ENCODE results near the gene STARD7. TPM values are rescaled to one million over a fixed set of nuclear protein-coding genes. Genes with fewer than 3 reads are reported as not detected.

STARD7 gene
- total and polyA plus RNA-seq, 10 of the 15 experiments (the other 5 are each of a cell fraction or from before 2014, with no cell fraction given), result 85.4 to 237 (median 153) TPM

- no peaks in the 10 kb centered on the region for H3K36me3 ChIP-seq (ENCODE audit: control insufficient read depth in 2 of 2, insufficient read depth in 2 of 2, low read length in 1 of 2)
Measured at GRCh38 chr2:96150007-96150640, 58.5 kb downstream of the STARD7 start.

More at GRCh38 chr2:96150007-96150640, 58.5 kb downstream of the STARD7 start:
- no peak for TF ChIP-seq NR2C1 (IDR thresholded peaks at IDR 0.05)
- TF ChIP-seq MYB (IDR thresholded peaks at IDR 0.05; ENCODE audit: borderline replicate concordance, low read depth, low read length), result no peak
- no peak for TF ChIP-seq RAD51 (IDR thresholded peaks at IDR 0.05)
- TF ChIP-seq RELA (IDR thresholded peaks at IDR 0.05; ENCODE audit: borderline replicate concordance, partially characterized antibody), result no peak
- no peak for TF ChIP-seq RUNX3 (IDR thresholded peaks at IDR 0.05; ENCODE audit: low read length)
- TF ChIP-seq MTA2 (IDR thresholded peaks at IDR 0.05; ENCODE audit: low read depth), result no peak
- TF ChIP-seq ZNF622 (IDR thresholded peaks at IDR 0.05), result no peak
- no peak for TF ChIP-seq SPI1 (IDR thresholded peaks at IDR 0.05; ENCODE audit: borderline replicate concordance, insufficient read depth, low read depth, low read length)
- TF ChIP-seq ZBTB11 (CRISPR knock-in tag; IDR thresholded peaks at IDR 0.05), result no peak
- TF ChIP-seq ZBTB4 (CRISPR knock-in tag; IDR thresholded peaks at IDR 0.05), result no peak
- no peak for TF ChIP-seq ZNF274 (IDR thresholded peaks at IDR 0.05; ENCODE audit: insufficient read depth, insufficient read length)
- no peak for TF ChIP-seq PAX8 (IDR thresholded peaks at IDR 0.05)
- no peak for TF ChIP-seq RELB (IDR thresholded peaks at IDR 0.05; ENCODE audit: low read depth)
- Histone ChIP-seq H3K27me3 (replicated peaks in 1 of 2; ENCODE audit: control insufficient read depth in 2 of 2, insufficient read depth in 2 of 2, low read length in 1 of 2) (no peaks in the 10 kb centered on the region), H3K4me3 (no peak overlapping the region), H3K9me3 (replicated peaks; ENCODE audit: control insufficient read depth, insufficient read depth, low read length) (no peaks in the 10 kb centered on the region), H3K27ac (ENCODE audit: control insufficient read depth, insufficient read depth) (no peak overlapping the region), H3K79me2 (ENCODE audit: control insufficient read depth, insufficient read depth, low read length) (peaks cover 4% of the 10 kb centered on the region), H4K20me1 (ENCODE audit: control insufficient read depth, insufficient read depth) (no peaks in the 10 kb centered on the region), H3K4me2 (ENCODE audit: control insufficient read depth, insufficient read depth) (no peak overlapping the region), H3K9ac (ENCODE audit: control insufficient read depth, insufficient read depth, low read length) (no peak overlapping the region), H3K4me1 (ENCODE audit: control insufficient read depth, insufficient read depth, low read length) (peaks cover 37% of the 10 kb centered on the region), H2AFZ (ENCODE audit: control insufficient read depth, low read depth, low read length) (no peak overlapping the region)
- CTCF ChIA-PET, result interaction anchor here (0.9 to 1.6 kb wide), 3 partner anchors 12 to 14 kb away, joined by 3 to 7 read pairs (median 4); partner anchors contain the start of gene ASTL
- FAIRE-seq, result no peak
- intact Hi-C loops (cut with micrococcal nuclease; ENCODE audit: unreplicated experiment), result no loop called here
- SMC1A ChIA-PET (ENCODE audit: uncharacterized antibody, unreplicated experiment), result interaction anchor here (1.5 to 14.1 kb wide), 4 partner anchors 8 to 24 kb away, joined by 3 to 139 read pairs (median 6); no protein-coding TSS in a partner anchor
- 81% methylated on average over 6 of the region's 6 CpGs for WGBS (ENCODE audit: insufficient coverage, insufficient replicate concordance, low lambda C conversion rate, missing lambda C conversion rate)
- ATAC-seq, result no peak
- in situ Hi-C loops (cut with MboI), result no loop called here
- POLR2A ChIA-PET, result interaction anchor here (1.0 kb wide), 1 partner anchor 25 kb away, joined by 5 read pairs; no protein-coding TSS in a partner anchor
- RAD21 ChIA-PET (ENCODE audit: unreplicated experiment), result interaction anchor here (1.4 to 18.1 kb wide), 3 partner anchors 12 to 52 kb away, joined by 4 to 463 read pairs (median 11); partner anchors contain the start of gene ASTL
- no peak for DNase-seq (ENCODE audit: low read depth, low spot score)
- no TSS peak for BruUV-seq (replicated peaks)

Data from GM12878 (cell line).